Mesendoderm (in vitro differentiated cells): Measurements from ENCODE around the gene DDIT3.

Experiments used
- DNase-seq: peaks from one replicate; pipeline ENCODE4 v3.0.0; 2013
- H2AK5ac ChIP-seq: 2 replicates; pipeline ENCODE4 v1.6.1; 2013; ENCODE audit warnings: low read length, inconsistent platforms
- H2BK120ac ChIP-seq: 2 replicates; pipeline ENCODE4 v1.6.1; 2013; ENCODE audit warnings: low read depth, mild to moderate bottlenecking, low read length, moderate library complexity, mixed read lengths
- H2BK15ac ChIP-seq: replicated peaks from 2 replicates; pipeline ENCODE4 v1.6.1; 2013; ENCODE audit warnings: low read depth, mild to moderate bottlenecking, moderate library complexity
- H2BK5ac ChIP-seq: 2 replicates; pipeline ENCODE4 v1.6.1; 2013; ENCODE audit warnings: low read length, inconsistent platforms
- H3K18ac ChIP-seq: 2 replicates; pipeline ENCODE4 v1.6.1; 2013; ENCODE audit warnings: mild to moderate bottlenecking, low read length, mixed read lengths
- H3K23ac ChIP-seq: one replicate; pipeline ENCODE4 v1.6.1; 2013; ENCODE audit warnings: low read length
- H3K27ac ChIP-seq: 2 replicates; pipeline ENCODE4 v1.5.1; 2013; ENCODE audit warnings: low read depth, mild to moderate bottlenecking, inconsistent platforms, low read length, moderate library complexity
- H3K27me3 ChIP-seq: 2 replicates; pipeline ENCODE4 v1.6.1; 2013; ENCODE audit warnings: low read length, control low read depth, mild to moderate bottlenecking, inconsistent platforms; ENCODE audit not compliant: insufficient read depth, poor library complexity
- H3K36me3 ChIP-seq: 2 replicates; pipeline ENCODE4 v1.6.1; 2013; ENCODE audit warnings: low read length, inconsistent platforms; ENCODE audit not compliant: control insufficient read depth, insufficient read depth
- H3K4ac ChIP-seq: one replicate; pipeline ENCODE4 v1.6.1; 2013; ENCODE audit warnings: low read depth, mild to moderate bottlenecking, low read length, moderate library complexity
- H3K4me1 ChIP-seq: 2 replicates; pipeline ENCODE4 v1.6.1; 2013; ENCODE audit warnings: low read depth, low read length, inconsistent platforms; ENCODE audit not compliant: control insufficient read depth
- H3K4me2 ChIP-seq: 2 replicates; pipeline ENCODE4 v1.6.1; 2013; ENCODE audit warnings: low read length
- H3K4me3 ChIP-seq: 2 replicates; pipeline ENCODE4 v1.5.1; 2013; ENCODE audit warnings: mild to moderate bottlenecking, low read length
- H3K56ac ChIP-seq: one replicate; pipeline ENCODE4 v1.6.1; 2013; ENCODE audit warnings: low read length
- H3K79me1 ChIP-seq: 2 replicates; pipeline ENCODE4 v1.6.1; 2013; ENCODE audit warnings: low read length, inconsistent platforms
- H3K79me2 ChIP-seq: 2 replicates; pipeline ENCODE4 v1.6.1; 2013; ENCODE audit warnings: mild to moderate bottlenecking, low read length; ENCODE audit not compliant: control insufficient read depth, insufficient read depth
- H3K9ac ChIP-seq: 2 replicates; pipeline ENCODE4 v1.6.1; 2013; ENCODE audit warnings: low read length, inconsistent platforms
- H4K5ac ChIP-seq: one replicate; pipeline ENCODE4 v1.6.1; 2013; ENCODE audit warnings: low read length
- H4K8ac ChIP-seq: one replicate; pipeline ENCODE4 v1.6.1; 2013; ENCODE audit warnings: low read depth, mild to moderate bottlenecking, control low read depth, low read length, moderate library complexity
- WGBS: extraction: QIAGEN DNeasy Blood & Tissue Kit; methylation state at CpG from one replicate; pipeline ENCODE4 v1.1.7; 2013; ENCODE audit warnings: low lambda C conversion rate, missing lambda C conversion rate; ENCODE audit not compliant: insufficient coverage; ENCODE audit errors: extremely low coverage; 5-methylcytosine and 5-hydroxymethylcytosine counted together

The DDIT3 gene

GRCh38 chr12:57500213-57500612 lies 20.1 kb downstream of the DDIT3 start:
- Histone ChIP-seq H3K4me1 (no peaks in the 10 kb centered on the region), H4K5ac (no peak overlapping the region), H2BK5ac (no peak overlapping the region), H3K36me3 (peaks cover 28% of the 10 kb centered on the region), H3K79me1 (peaks cover 11% of the 10 kb centered on the region), H3K4me3 (no peak overlapping the region), H3K4ac (no peak overlapping the region), H3K27ac (no peak overlapping the region), H3K56ac (no peak overlapping the region), H4K8ac (no peak overlapping the region), H2AK5ac (no peak overlapping the region), H2BK15ac (no peak overlapping the region), H3K79me2 (no peaks in the 10 kb centered on the region), H3K27me3 (no peaks in the 10 kb centered on the region), H3K9ac (no peak overlapping the region), H2BK120ac (no peak overlapping the region), H3K18ac (no peak overlapping the region), H3K4me2 (no peak overlapping the region), H3K23ac (no peak overlapping the region)
- DNase-seq: no peak
- no CpG with 5 or more reads among the region's 11 CpGs for WGBS

GRCh38 chr12:57498571-57498970 lies 21.7 kb downstream of the DDIT3 start:
- Histone ChIP-seq H2BK5ac (no peak overlapping the region), H3K18ac (no peak overlapping the region), H3K23ac (no peak overlapping the region), H3K4me2 (no peak overlapping the region), H3K4ac (no peak overlapping the region), H3K27me3 (no peaks in the 10 kb centered on the region), H3K79me1 (peaks cover 11% of the 10 kb centered on the region), H3K9ac (no peak overlapping the region), H3K4me3 (no peak overlapping the region), H4K8ac (no peak overlapping the region), H2AK5ac (no peak overlapping the region), H3K4me1 (no peaks in the 10 kb centered on the region), H3K79me2 (no peaks in the 10 kb centered on the region), H4K5ac (no peak overlapping the region), H3K27ac (no peak overlapping the region), H3K36me3 (peaks cover 23% of the 10 kb centered on the region), H2BK120ac (no peak overlapping the region), H3K56ac (no peak overlapping the region), H2BK15ac (no peak overlapping the region)
- no peak for DNase-seq
- no CpG with 5 or more reads among the region's 4 CpGs for WGBS

GRCh38 chr12:57498132-57498502 lies 22.2 kb downstream of the DDIT3 start:
- no peak overlapping the region for H3K23ac ChIP-seq
- H4K5ac ChIP-seq: no peak overlapping the region
- H3K4me3 ChIP-seq: no peak overlapping the region
- no CpG with 5 or more reads among the region's 9 CpGs for WGBS
- no peaks in the 10 kb centered on the region for H3K79me2 ChIP-seq
- H3K36me3 ChIP-seq: peaks cover 23% of the 10 kb centered on the region
- peaks cover 11% of the 10 kb centered on the region for H3K79me1 ChIP-seq
- no peak overlapping the region for H2BK120ac ChIP-seq
- no peak overlapping the region for H4K8ac ChIP-seq
- no peak overlapping the region for H3K4me2 ChIP-seq
- no peaks in the 10 kb centered on the region for H3K27me3 ChIP-seq
- H3K18ac ChIP-seq: no peak overlapping the region
- H2BK5ac ChIP-seq: no peak overlapping the region
- no peak overlapping the region for H3K27ac ChIP-seq
- no peak overlapping the region for H3K9ac ChIP-seq
- no peak overlapping the region for H2AK5ac ChIP-seq
- peak; percentile 55 for DNase-seq
- H3K56ac ChIP-seq: no peak overlapping the region
- H3K4me1 ChIP-seq: no peaks in the 10 kb centered on the region
- H3K4ac ChIP-seq: no peak overlapping the region
- H2BK15ac ChIP-seq: no peak overlapping the region

- Histone ChIP-seq H3K27me3 (no peaks in the 10 kb centered on the region), H3K9ac (no peak overlapping the region), H4K5ac (no peak overlapping the region), H2BK120ac (no peak overlapping the region), H4K8ac (no peak overlapping the region), H3K79me2 (no peaks in the 10 kb centered on the region), H3K18ac (no peak overlapping the region), H3K79me1 (peaks cover 14% of the 10 kb centered on the region), H3K4me1 (no peaks in the 10 kb centered on the region), H2BK5ac (no peak overlapping the region), H3K56ac (no peak overlapping the region), H3K27ac (no peak overlapping the region), H3K23ac (no peak overlapping the region), H3K4ac (no peak overlapping the region), H3K4me2 (no peak overlapping the region), H3K36me3 (peaks cover 26% of the 10 kb centered on the region), H2BK15ac (no peak overlapping the region), H3K4me3 (no peak overlapping the region), H2AK5ac (no peak overlapping the region)
- WGBS: no CpG with 5 or more reads among the region's 12 CpGs
- no peak for DNase-seq
These were observed 22.8 kb downstream of the DDIT3 start for GRCh38 chr12:57497223-57498131.

GRCh38 chr12:57496822-57497221 lies 23.5 kb downstream of the DDIT3 start:
- H2BK15ac ChIP-seq: no peak overlapping the region
- no peak overlapping the region for H3K4ac ChIP-seq
- H3K56ac ChIP-seq: no peak overlapping the region
- H3K4me2 ChIP-seq: no peak overlapping the region
- no peak overlapping the region for H3K23ac ChIP-seq
- no peak overlapping the region for H3K18ac ChIP-seq
- no peak overlapping the region for H3K4me3 ChIP-seq
- no peak overlapping the region for H2BK120ac ChIP-seq
- H2BK5ac ChIP-seq: no peak overlapping the region
- H3K9ac ChIP-seq: no peak overlapping the region
- H4K8ac ChIP-seq: no peak overlapping the region
- H2AK5ac ChIP-seq: no peak overlapping the region
- H4K5ac ChIP-seq: no peak overlapping the region
- no peaks in the 10 kb centered on the region for H3K79me2 ChIP-seq
- no peaks in the 10 kb centered on the region for H3K27me3 ChIP-seq
- H3K36me3 ChIP-seq: peaks cover 24% of the 10 kb centered on the region
- no peaks in the 10 kb centered on the region for H3K4me1 ChIP-seq
- DNase-seq: no peak
- peaks cover 14% of the 10 kb centered on the region for H3K79me1 ChIP-seq
- H3K27ac ChIP-seq: no peak overlapping the region
